Esophagus muscularis mucosa (tissue), 4 donors: ENCODE data around the gene UBLCP1. TPM values are rescaled to one million over a fixed set of nuclear protein-coding genes. Genes with fewer than 3 reads are reported as not detected.
"Not testable (repeated sequence)": the region's sequence is repeated elsewhere in the genome, so short reads cannot be mapped to it uniquely, and the experiment has no call there.

Experiments
- DNase-seq: peaks from one replicate; pipeline ENCODE4 v3.0.0-alpha.2; 2017; ENCODE audit errors: extremely low spot score
- H3K27ac ChIP-seq, 4 donors: fragments of 200-600 bp; sonication (generic); replicated peaks in 1 of 4; 1 replicate in 3 of 4; 2 replicates in 1 of 4; pipeline ENCODE4 v1.5.1; 2016 to 2019; ENCODE audit warnings: mild to moderate bottlenecking in 1 of 4
- H3K27me3 ChIP-seq, 4 donors: fragments of 200-600 bp; sonication (generic); one replicate each; pipeline versions ENCODE4 v1.5.1 to v1.6.0; 2016 to 2019
- H3K36me3 ChIP-seq, 4 donors: fragments of 200-600 bp; sonication (generic); one replicate each; pipeline ENCODE4 v1.5.1; 2016 to 2019
- H3K4me1 ChIP-seq, 4 donors: fragments of 200-600 bp; sonication (generic); one replicate each; pipeline ENCODE4 v1.5.1; 2016 to 2019
- H3K4me3 ChIP-seq, 4 donors: fragments of 200-600 bp; sonication (generic); 1 replicate in 2 of 4; 2 replicates in 2 of 4; pipeline ENCODE4 v1.5.1; 2016 to 2019; ENCODE audit warnings: mild to moderate bottlenecking in 4 of 4, moderate library complexity in 1 of 4
- H3K9me3 ChIP-seq, 4 donors: fragments of 200-600 bp; sonication (generic); 1 replicate in 3 of 4; 2 replicates in 1 of 4; pipeline ENCODE4 v1.5.1; 2016 to 2019
- CTCF ChIP-seq, 3 experiments: fragments of 200-600 bp in 2 of 3; fragments of 450-650 bp in 1 of 3; sonication (generic) in 2 of 3; IDR thresholded peaks; one replicate each; pipeline ENCODE4 v1.5.1; 2017 to 2019; ENCODE audit warnings: antibody characterized with exemption in 3 of 3, mild to moderate bottlenecking in 2 of 3, moderate library complexity in 1 of 3
- EP300 ChIP-seq: sonication (generic); formaldehyde crosslinking; IDR thresholded peaks from one replicate; pipeline ENCODE4 v1.6.1; 2017; ENCODE audit warnings: antibody characterized with exemption
- POLR2A ChIP-seq: fragments of 450-650 bp; IDR thresholded peaks from one replicate; pipeline ENCODE4 v1.6.1; 2017; ENCODE audit warnings: antibody characterized with exemption, moderate library complexity, mild to moderate bottlenecking, low read depth
- POLR2AphosphoS5 ChIP-seq, 2 donors: sonication (generic); formaldehyde crosslinking; IDR thresholded peaks; one replicate each; pipeline ENCODE4 v1.6.1; 2017; ENCODE audit warnings: antibody characterized with exemption in 2 of 2
- WGBS: methylation state at CpG from one replicate; pipeline ENCODE4 v1.1.5; 2018; 5-methylcytosine and 5-hydroxymethylcytosine counted together
- intact Hi-C: fragments of 100-400 bp; cut with DNase I; formaldehyde crosslinking; loops from one replicate; pipeline ENCODE4 v1.15.1; 2023
- total RNA-seq, 4 donors: library from RNA; depleted of rRNA; stranded (reverse); fragments of >200 nt; gene quantifications; one replicate each; pipeline versions ENCODE4 v1.1.0 to v1.2.1, GENCODE V29; 2016

UBLCP1 gene
- total RNA-seq, 4 donors from 2014 or later = 17.5 to 22.8 (median 21.1) TPM

- 86% methylated on average over 3 of the region's 3 CpGs for WGBS
- H3K27ac ChIP-seq = no peak overlapping the region
- no peaks in the 10 kb centered on the region for H3K4me1 ChIP-seq
- intact Hi-C loops = no loop called here
- no peaks in the 10 kb centered on the region for H3K36me3 ChIP-seq
- peaks cover 0 to 5% (median 0%) of the 10 kb centered on the region in 4 donors for H3K27me3 ChIP-seq
- H3K4me3 ChIP-seq = no peak overlapping the region
- DNase-seq = no peak
- H3K9me3 ChIP-seq = peaks cover 0 to 41% (median 22%) of the 10 kb centered on the region in 4 donors
- TF ChIP-seq CTCF (IDR thresholded peaks at IDR 0.05) (no peak), POLR2AphosphoS5 (IDR thresholded peaks at IDR 0.05) (no peak), POLR2A (no peak), EP300 (no peak)
Observed at GRCh38 chr5:159301466-159301865, 38.4 kb downstream of the UBLCP1 start.

GRCh38 chr5:159301929-159302860 is 39.1 kb downstream of the UBLCP1 start:
- H3K27ac ChIP-seq, H3K36me3 ChIP-seq, H3K4me1 ChIP-seq, DNase-seq, H3K4me3 ChIP-seq, intact Hi-C loops, H3K27me3 ChIP-seq: not testable (repeated sequence)
- 88% methylated on average over 13 of the region's 13 CpGs for whole genome bisulfite sequencing
- H3K9me3 ChIP-seq = peaks cover 0 to 41% (median 22%) of the 10 kb centered on the region in 4 donors

- Histone ChIP-seq H3K9me3 (peaks cover 0 to 37% (median 16%) of the 10 kb centered on the region in 4 donors), H3K27me3 (peaks cover 0 to 5% (median 0%) of the 10 kb centered on the region in 4 donors), H3K4me3 (no peak overlapping the region), H3K36me3 (no peaks in the 10 kb centered on the region), H3K27ac (no peak overlapping the region), H3K4me1 (no peaks in the 10 kb centered on the region)
- no peak for DNase-seq
- TF ChIP-seq CTCF (IDR thresholded peaks at IDR 0.05) (no peak), EP300 (no peak), POLR2A (no peak), POLR2AphosphoS5 (IDR thresholded peaks at IDR 0.05) (no peak)
- 94% methylated on average over 4 of the region's 4 CpGs for WGBS
- intact Hi-C loops = no loop called here
Observed at GRCh38 chr5:159303286-159303685, 40.2 kb downstream of the UBLCP1 start.

GRCh38 chr5:159304961-159305595 is 42.0 kb downstream of the UBLCP1 start:
- TF ChIP-seq CTCF (IDR thresholded peaks at IDR 0.05) = no peak
- TF ChIP-seq POLR2A = no peak
- no peak for TF ChIP-seq EP300
- no peak for TF ChIP-seq POLR2AphosphoS5 (IDR thresholded peaks at IDR 0.05)
- intact Hi-C loops = no loop called here
- no peaks in the 10 kb centered on the region for H3K36me3 ChIP-seq
- WGBS = 91% methylated on average over 5 of the region's 5 CpGs
- H3K4me1 ChIP-seq = no peaks in the 10 kb centered on the region
- peaks cover 0 to 21% (median 2%) of the 10 kb centered on the region in 4 donors for H3K27me3 ChIP-seq
- no peak overlapping the region for H3K27ac ChIP-seq
- peaks cover 0 to 24% (median 15%) of the 10 kb centered on the region in 4 donors for H3K9me3 ChIP-seq
- H3K4me3 ChIP-seq = no peak overlapping the region
- DNase-seq = no peak

- TF ChIP-seq CTCF (IDR thresholded peaks at IDR 0.05) (no peak), POLR2AphosphoS5 (IDR thresholded peaks at IDR 0.05) (no peak), POLR2A (no peak), EP300 (no peak)
- peaks cover 0 to 56% (median 10%) of the 10 kb centered on the region in 4 donors for H3K27me3 ChIP-seq
- WGBS = 73% methylated on average over 8 of the region's 8 CpGs
- no peak for DNase-seq
- H3K4me3 ChIP-seq = no peak overlapping the region
- no peak overlapping the region for H3K27ac ChIP-seq
- H3K36me3 ChIP-seq = no peaks in the 10 kb centered on the region
- H3K9me3 ChIP-seq = no peaks in the 10 kb centered on the region
- intact Hi-C loops = no loop called here
- peaks cover 0 to 5% (median 5%) of the 10 kb centered on the region in 4 donors for H3K4me1 ChIP-seq
Observed at GRCh38 chr5:159309689-159310433, 46.8 kb downstream of the UBLCP1 start.
